ENCODE results near the gene BANF2.

- TF ChIP-seq EZH2phosphoT487 (IDR thresholded peaks at IDR 0.05; ENCODE audit: unreplicated experiment), result no peak
- TF ChIP-seq, protein P1, sequence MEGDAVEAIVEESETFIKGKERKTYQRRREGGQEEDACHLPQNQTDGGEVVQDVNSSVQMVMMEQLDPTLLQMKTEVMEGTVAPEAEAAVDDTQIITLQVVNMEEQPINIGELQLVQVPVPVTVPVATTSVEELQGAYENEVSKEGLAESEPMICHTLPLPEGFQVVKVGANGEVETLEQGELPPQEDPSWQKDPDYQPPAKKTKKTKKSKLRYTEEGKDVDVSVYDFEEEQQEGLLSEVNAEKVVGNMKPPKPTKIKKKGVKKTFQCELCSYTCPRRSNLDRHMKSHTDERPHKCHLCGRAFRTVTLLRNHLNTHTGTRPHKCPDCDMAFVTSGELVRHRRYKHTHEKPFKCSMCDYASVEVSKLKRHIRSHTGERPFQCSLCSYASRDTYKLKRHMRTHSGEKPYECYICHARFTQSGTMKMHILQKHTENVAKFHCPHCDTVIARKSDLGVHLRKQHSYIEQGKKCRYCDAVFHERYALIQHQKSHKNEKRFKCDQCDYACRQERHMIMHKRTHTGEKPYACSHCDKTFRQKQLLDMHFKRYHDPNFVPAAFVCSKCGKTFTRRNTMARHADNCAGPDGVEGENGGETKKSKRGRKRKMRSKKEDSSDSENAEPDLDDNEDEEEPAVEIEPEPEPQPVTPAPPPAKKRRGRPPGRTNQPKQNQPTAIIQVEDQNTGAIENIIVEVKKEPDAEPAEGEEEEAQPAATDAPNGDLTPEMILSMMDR (conservative IDR thresholded peaks at IDR 0.05; ENCODE audit: low read depth in 2 of 2), result no peak
- TF ChIP-seq EZH2 (IDR thresholded peaks at IDR 0.05; ENCODE audit: low read depth, unreplicated experiment), result no peak
- no peak for TF ChIP-seq POLR2AphosphoS5 (IDR thresholded peaks at IDR 0.05; ENCODE audit: low read depth)
- no peak for TF ChIP-seq REST (IDR thresholded peaks at IDR 0.05; ENCODE audit: unreplicated experiment)
- TF ChIP-seq CREB1 (CRISPR knock-in tag; IDR thresholded peaks at IDR 0.05; ENCODE audit: low read depth), result no peak
- TF ChIP-seq ZNF331 (CRISPR knock-in tag; IDR thresholded peaks at IDR 0.05; ENCODE audit: low read depth), result no peak
- TF ChIP-seq ETS1 (IDR thresholded peaks at IDR 0.05), result no peak
- TF ChIP-seq, protein P2, sequence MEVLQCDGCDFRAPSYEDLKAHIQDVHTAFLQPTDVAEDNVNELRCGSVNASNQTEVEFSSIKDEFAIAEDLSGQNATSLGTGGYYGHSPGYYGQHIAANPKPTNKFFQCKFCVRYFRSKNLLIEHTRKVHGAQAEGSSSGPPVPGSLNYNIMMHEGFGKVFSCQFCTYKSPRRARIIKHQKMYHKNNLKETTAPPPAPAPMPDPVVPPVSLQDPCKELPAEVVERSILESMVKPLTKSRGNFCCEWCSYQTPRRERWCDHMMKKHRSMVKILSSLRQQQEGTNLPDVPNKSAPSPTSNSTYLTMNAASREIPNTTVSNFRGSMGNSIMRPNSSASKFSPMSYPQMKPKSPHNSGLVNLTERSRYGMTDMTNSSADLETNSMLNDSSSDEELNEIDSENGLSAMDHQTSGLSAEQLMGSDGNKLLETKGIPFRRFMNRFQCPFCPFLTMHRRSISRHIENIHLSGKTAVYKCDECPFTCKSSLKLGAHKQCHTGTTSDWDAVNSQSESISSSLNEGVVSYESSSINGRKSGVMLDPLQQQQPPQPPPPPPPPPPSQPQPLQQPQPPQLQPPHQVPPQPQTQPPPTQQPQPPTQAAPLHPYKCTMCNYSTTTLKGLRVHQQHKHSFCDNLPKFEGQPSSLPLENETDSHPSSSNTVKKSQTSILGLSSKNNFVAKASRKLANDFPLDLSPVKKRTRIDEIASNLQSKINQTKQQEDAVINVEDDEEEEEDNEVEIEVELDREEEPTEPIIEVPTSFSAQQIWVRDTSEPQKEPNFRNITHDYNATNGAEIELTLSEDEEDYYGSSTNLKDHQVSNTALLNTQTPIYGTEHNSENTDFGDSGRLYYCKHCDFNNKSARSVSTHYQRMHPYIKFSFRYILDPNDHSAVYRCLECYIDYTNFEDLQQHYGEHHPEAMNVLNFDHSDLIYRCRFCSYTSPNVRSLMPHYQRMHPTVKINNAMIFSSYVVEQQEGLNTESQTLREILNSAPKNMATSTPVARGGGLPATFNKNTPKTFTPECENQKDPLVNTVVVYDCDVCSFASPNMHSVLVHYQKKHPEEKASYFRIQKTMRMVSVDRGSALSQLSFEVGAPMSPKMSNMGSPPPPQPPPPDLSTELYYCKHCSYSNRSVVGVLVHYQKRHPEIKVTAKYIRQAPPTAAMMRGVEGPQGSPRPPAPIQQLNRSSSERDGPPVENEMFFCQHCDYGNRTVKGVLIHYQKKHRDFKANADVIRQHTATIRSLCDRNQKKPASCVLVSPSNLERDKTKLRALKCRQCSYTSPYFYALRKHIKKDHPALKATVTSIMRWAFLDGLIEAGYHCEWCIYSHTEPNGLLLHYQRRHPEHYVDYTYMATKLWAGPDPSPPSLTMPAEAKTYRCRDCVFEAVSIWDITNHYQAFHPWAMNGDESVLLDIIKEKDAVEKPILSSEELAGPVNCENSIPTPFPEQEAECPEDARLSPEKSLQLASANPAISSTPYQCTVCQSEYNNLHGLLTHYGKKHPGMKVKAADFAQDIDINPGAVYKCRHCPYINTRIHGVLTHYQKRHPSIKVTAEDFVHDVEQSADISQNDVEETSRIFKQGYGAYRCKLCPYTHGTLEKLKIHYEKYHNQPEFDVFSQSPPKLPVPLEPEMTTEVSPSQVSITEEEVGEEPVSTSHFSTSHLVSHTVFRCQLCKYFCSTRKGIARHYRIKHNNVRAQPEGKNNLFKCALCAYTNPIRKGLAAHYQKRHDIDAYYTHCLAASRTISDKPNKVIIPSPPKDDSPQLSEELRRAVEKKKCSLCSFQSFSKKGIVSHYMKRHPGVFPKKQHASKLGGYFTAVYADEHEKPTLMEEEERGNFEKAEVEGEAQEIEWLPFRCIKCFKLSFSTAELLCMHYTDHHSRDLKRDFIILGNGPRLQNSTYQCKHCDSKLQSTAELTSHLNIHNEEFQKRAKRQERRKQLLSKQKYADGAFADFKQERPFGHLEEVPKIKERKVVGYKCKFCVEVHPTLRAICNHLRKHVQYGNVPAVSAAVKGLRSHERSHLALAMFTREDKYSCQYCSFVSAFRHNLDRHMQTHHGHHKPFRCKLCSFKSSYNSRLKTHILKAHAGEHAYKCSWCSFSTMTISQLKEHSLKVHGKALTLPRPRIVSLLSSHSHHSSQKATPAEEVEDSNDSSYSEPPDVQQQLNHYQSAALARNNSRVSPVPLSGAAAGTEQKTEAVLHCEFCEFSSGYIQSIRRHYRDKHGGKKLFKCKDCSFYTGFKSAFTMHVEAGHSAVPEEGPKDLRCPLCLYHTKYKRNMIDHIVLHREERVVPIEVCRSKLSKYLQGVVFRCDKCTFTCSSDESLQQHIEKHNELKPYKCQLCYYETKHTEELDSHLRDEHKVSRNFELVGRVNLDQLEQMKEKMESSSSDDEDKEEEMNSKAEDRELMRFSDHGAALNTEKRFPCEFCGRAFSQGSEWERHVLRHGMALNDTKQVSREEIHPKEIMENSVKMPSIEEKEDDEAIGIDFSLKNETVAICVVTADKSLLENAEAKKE (CRISPR knock-in tag; IDR thresholded peaks at IDR 0.05), result no peak
- TF ChIP-seq JUNB (IDR thresholded peaks at IDR 0.05; ENCODE audit: unreplicated experiment), result no peak
- no peak for TF ChIP-seq ZNF114 (CRISPR knock-in tag; IDR thresholded peaks at IDR 0.05)
- TF ChIP-seq NANOG (IDR thresholded peaks at IDR 0.05; ENCODE audit: borderline replicate concordance), result no peak
- no peak for TF ChIP-seq STAT1 (IDR thresholded peaks at IDR 0.05; ENCODE audit: unreplicated experiment)
These were observed 72.2 kb downstream of the BANF2 start for GRCh38 chr20:17772005-17772343.
